ENCODE measurements around the gene RXFP3.
"Not testable (repeated sequence)": the region's sequence is repeated elsewhere in the genome, so short reads cannot be mapped to it uniquely, and the experiment has no call there.

RXFP3 gene

DNA sequence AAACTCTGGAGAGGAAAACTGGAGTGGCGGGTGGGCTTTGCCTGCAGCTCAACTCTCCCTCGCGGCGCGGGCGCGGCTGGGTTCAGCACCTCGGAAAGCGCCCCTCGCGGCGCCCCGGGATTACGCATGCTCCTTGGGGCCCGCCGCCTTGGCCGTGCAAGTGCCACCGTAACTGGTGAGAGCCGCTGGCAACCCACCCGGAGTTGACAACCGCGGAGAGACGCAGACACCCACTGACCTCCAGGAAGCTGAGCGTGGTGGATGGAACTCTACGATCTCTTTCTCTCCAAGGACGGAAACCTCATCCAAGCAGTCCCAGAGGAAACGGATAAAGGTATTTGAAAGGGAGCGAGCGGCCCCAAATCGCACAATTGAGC lies 194 bp upstream of the RXFP3 start:
- peak; percentile 68 for DNase-seq

DNA sequence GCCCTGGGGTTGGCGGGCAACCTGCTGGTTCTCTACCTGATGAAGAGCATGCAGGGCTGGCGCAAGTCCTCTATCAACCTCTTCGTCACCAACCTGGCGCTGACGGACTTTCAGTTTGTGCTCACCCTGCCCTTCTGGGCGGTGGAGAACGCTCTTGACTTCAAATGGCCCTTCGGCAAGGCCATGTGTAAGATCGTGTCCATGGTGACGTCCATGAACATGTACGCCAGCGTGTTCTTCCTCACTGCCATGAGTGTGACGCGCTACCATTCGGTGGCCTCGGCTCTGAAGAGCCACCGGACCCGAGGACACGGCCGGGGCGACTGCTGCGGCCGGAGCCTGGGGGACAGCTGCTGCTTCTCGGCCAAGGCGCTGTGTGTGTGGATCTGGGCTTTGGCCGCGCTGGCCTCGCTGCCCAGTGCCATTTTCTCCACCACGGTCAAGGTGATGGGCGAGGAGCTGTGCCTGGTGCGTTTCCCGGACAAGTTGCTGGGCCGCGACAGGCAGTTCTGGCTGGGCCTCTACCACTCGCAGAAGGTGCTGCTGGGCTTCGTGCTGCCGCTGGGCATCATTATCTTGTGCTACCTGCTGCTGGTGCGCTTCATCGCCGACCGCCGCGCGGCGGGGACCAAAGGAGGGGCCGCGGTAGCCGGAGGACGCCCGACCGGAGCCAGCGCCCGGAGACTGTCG lies 976 bp downstream of the RXFP3 start:
- DNase-seq: no peak

DNA sequence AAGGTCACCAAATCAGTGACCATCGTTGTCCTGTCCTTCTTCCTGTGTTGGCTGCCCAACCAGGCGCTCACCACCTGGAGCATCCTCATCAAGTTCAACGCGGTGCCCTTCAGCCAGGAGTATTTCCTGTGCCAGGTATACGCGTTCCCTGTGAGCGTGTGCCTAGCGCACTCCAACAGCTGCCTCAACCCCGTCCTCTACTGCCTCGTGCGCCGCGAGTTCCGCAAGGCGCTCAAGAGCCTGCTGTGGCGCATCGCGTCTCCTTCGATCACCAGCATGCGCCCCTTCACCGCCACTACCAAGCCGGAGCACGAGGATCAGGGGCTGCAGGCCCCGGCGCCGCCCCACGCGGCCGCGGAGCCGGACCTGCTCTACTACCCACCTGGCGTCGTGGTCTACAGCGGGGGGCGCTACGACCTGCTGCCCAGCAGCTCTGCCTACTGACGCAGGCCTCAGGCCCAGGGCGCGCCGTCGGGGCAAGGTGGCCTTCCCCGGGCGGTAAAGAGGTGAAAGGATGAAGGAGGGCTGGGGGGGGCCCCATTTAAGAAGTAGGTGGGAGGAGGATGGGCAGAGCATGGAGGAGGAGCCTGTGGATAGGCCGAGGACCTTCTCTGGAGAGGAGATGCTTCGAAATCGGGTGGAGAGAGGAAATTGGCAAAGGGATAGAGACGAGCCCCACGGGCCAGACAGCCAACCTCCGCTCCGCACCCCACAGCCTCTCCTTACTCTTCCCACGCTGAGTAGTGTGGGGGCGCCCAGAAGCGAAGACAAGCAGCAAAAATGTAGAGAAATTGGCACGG lies 1.7 kb downstream of the RXFP3 start:
- DNase-seq: no peak

DNA sequence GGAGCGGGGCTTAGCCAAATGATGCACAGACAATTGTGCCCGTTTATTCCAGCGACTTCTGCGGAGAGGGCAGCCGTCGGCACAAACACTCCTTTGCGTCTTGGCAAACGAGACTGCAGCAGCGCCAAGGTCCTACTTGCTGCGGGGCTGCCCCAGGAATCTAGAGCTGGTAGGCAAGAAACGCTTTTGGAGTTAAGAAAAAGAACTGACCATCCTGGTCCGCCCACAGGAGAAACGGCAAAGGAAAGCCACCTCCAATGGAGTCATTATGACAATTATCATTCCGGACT lies 2.3 kb downstream of the RXFP3 start:
- no peak for DNase-seq

DNA sequence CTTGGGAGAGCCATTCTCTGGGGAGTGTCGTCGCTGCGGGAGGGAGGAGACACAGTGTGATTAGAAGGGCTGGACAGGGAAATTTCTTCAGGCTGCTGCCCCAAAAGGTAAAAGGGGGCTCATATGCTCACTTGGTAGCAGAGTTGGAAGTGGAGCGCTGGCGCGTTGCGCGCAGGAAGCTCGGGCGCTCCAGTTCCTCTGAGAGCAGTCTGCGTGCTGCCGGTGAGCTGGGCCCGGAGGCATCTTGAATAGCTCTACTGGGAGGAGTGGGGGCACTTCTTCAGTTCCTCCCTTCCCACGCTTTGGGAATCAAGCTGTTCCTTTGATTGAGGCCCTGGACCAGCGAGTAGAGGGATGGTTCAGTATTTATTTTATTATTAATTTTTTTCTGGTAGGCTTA lies 2.7 kb downstream of the RXFP3 start:
- DNase-seq: no peak

DNA sequence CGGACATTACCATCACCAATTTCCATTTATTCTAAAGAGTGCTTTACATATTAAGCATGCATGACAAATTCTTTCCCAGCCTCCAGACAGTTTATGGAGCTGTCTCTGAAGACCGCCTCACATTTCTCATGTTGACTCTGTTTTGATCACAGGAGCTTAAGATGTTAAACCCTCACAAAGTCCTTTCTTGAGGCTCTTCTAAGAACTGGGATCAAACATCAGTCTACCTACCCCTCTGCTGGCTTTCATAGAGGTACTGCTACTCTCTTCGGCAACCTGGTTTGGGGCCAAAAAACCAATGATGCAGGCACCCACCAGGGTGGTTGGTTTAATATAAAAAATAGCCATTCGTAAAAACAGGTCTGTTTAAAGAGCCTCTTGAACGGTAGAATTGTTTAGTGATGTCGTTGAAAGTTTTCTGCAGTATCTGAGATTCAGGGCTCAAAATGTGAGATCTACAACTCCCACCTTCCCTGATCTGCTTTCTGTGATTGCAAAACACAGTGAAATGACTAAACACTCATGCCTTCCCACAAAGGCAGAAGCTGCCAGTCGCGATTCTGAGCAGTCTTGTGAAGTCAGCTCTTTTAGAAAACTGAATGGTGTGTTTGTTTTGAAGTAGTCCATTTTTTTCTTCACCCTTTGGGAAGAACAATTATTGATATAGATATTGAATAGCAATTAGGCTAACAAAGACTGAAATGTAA lies 3.5 kb downstream of the RXFP3 start:
- DNase-seq: no peak

DNA sequence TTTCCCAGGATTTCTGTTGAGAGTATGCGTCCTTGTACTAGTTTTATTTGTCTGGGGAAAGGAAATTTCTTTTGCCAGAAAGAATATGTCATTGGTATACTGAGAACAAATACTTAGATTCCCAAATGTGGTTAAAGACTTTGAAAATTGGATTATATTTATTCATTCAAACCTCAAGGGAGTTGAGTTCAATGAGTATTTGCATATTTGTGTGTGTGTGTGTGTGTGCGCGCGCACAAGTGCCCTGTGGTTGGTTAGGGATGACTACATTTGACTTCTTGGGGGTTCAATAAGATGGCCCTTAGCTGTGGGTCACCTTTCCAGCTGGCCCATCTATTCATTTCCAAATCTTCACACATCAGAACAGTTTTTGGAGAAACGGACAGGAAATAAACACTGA lies 4.9 kb downstream of the RXFP3 start:
- no peak for DNase-seq

DNA sequence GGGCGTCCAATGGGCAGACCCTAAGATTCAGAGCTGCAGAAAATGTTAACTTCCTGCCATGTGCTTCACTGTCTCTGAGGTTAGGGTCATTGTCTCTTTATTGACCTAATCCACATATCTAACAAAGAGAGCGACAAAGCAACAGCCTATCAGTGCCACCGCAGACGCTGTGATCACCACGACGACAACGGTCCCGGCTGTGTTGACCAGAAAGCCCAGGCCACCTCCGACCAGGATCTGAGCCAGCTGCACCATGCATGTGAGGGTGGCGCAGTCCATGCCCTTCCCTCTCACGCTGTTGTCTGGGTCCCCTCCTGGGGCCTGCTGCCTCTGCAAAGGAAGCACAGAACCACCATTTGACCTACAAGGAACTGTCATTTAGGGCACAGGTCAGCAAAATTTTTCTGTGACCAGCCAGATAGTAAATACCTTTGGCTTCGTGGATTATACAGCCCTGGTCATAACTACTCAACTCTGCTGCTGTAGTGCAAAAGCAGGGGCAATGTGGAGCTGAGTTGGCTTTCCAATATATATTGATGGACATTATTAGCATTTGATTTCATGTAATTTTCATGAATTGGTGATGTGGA lies 8.5 kb downstream of the RXFP3 start:
- peak; percentile 71 for DNase-seq

DNA sequence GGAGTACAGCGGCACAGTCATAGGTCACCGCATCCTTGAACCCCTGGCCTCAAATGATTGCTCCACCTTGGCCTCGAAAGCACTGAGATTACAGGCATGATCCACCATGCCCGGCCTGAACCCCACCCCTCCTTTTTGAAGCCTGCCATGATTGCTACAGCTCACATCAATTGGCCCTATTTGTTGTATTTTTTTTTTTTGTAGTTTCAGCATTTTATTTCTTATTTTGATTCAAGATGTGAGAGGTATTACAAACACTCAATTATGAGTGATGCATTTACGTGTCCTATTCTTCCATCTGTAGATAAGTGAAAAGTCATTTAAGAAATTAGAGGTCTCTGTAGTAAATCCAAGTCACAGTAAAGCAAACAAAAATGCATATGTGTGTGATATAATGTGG lies 16.0 kb downstream of the RXFP3 start:
- DNase-seq: not testable (repeated sequence)

DNA sequence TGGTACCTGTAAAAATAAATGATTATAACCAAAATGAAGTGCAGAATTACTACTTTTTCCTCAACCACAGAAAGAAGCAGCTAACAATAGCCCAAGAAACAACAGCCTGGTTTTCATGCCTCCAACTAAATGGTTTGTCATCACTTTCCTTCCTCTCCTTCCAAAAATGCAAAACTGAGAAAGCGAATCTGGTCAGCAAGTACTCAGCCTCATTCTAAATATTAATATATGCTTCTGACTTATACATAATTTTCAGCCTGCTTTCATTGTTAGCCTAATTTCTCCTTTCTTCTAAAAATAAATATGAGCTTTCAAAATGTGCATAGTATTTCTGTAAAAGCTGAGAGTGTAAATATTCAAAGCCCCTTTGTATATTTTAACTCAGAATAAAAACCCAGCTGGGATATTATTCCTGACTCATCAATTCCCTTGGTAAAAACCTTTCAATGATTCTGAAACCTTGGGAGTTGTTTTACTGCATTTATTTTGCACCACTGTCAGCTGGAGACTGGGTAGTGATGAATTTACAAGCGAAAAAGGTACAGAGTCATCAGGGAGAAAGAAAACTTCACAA lies 21.5 kb downstream of the RXFP3 start:
- DNase-seq: no peak

DNA sequence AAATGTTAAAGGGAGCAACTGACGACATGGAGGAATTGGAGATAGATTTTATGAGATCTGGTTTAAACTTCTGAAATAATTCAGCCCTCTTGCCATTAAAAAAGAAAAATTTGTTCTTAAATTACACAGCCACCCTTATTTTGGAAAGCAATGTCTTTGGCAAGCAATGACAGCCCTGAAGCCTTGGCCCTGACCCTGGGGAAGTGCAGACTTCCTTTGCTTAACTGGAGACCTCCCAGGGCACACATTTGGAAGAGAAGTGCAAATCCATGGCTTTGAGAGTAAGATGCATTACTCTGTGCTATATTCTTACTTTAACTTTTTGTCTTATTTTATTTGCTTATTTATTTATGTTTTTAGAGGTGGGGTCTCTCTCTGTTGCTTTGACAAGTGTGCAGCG lies 22.0 kb downstream of the RXFP3 start:
- no peak for DNase-seq

DNA sequence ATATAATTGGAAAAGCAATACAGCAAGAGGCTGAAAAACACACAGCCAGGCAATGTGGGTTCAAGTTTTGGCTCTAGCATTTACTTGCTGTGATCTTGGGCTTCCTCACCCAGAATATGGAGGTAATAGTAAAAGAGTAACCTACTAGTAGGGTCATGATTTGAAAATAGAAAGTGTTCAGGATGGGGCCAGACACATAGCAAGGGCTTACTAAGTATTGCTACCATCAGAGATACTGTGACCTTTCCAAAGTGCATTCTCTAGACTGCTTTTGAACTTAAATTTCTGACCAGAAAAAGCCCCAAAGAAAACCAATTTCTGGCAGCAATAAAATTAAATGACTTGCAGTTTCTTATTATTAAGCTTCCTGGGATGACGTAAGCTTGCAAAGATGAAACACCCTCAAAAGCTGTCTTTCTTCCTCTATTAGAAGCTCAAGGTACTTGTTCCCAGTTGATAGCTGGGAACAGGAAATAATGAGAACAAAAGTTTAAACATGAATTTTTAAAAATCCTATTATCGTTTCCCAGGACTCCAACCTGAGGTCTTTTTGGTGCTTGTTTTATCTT lies 28.0 kb downstream of the RXFP3 start:
- no peak for DNase-seq

DNA sequence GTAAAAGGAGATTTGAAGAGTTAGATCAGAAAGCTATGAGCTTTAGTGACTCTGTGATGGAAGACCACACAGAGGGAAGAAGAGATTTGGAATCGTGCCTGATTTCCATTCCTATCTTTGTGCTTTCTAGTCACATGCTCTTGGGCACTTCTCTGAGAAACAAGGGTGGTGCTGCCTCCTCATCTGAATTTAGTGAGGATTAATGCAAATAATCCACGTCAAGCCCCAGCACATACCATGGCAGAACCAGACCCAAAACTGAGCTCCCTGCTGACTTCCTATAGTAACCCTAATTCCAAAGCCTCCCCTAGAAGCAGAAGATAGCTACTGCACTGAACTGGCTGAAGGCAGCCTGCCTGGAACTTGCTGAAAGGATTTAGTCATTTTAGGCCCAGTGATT lies 30.6 kb downstream of the RXFP3 start:
- no peak for DNase-seq

DNA sequence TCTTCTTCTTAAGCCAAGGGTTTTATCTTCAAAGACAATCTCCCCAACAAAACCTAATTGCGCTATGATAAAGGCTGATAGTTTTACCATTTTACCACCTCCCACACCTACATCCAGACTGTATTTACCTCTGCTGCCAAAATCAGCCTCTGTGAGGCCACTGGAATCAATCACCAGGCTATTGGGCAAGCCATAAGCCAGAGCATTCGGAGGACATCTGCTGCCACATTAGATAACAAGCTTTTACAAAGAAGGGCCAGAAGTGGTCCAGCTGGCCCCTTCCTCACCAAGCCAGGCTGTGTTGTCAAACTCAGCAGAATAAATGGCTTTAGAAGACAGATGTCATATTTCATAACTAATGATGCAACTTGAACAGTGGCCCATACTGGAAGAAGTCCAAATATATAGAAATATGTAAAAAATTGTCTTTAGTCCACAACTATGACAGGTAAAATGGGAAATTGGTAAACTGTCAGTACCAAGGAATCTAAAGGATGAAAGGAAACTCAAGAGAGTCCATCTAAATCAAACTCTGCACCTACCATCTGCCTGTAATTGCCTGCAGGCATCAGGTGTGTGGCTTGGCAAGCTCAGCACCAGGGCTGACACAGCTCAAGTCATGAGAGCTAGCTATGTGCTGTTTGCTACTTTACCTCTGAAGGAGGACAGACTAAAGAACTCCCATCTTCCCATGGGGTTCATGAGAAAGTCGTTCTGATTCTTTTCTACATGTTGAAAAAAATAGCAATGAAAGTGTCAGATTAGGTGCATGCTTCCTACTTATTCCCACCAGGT lies 32.2 kb downstream of the RXFP3 start:
- DNase-seq: peak; percentile 11

DNA sequence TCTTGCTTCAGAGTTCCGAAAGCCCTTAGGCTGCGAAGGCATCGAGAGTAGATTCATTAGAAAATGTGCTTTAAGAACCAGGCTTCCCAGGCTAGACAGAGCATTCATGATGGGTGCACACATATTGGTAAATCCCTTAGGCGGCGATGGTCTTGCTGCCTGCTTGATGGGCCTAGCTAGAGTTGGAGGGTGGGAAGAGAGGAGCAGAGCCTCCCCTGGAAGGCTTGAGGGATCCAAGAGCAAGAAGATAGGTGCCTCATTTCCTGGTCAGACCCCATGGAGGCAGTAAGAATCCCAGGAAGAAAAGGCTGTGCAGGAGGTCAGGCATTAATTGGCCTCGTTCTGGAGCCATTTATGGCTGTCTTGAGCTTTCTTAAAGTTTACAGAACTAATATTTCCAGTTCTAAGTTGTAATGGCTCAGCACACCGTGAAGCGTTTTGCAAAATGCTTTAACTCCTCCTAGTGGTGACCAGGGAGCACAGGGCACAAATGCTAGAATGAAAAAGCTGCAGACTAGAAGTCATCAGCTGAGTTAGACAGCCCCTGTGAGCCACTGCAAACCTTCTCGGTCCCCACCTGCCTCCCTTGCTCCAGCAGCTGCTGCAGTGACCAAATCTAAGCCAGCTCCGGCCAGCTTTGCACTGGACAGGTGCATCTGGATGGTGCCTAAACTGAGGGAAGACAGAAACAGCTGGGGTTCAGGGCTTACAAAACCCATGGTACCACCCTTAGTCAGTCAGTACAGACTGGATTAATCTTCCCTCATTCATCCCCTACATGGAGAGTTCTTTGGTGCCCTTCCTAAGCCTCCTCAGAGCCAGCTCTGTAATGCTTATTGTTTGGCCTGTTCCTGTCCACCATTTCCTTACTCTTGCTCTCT lies 33.6 kb downstream of the RXFP3 start:
- DNase-seq: peak; percentile 49

DNA sequence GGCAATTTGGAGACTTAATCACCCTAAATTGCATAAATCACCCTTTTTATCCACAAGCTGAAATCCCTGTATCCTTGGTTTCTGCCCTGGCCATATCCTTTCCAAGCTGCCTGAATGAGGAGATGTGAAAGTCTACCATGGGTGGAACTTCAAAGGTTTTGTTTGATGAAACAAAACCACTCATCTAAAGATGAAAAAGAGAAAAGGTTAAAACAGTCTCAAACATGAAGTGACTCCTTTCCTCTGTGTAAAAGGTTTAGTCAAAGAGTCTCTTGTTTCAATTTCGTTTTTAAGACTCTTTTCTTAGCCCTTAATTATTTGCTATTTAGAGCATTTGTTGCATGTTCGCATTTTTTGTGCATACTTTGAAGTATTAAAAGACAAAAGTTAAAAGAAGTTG lies 37.1 kb downstream of the RXFP3 start:
- DNase-seq: no peak

DNA sequence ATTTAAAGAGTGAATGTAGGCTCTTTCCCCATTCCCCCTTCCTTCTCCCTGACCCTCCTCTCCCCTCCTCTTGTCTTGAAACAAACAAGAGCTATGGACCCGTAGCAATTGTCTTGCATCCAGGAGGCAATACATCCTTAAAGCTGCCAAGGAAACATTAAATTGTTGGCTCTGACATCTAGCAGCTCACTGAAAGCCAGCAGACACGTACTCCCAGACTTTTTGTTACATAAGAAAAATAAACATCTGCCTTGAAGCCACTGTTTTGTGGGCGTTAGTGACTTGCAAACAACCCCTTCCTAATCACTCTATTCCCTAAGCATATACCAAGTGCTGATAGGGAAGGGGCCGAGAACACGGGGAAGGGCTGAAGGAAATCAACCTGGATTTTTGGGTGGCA lies 39.7 kb downstream of the RXFP3 start:
- DNase-seq: peak; percentile 30

DNA sequence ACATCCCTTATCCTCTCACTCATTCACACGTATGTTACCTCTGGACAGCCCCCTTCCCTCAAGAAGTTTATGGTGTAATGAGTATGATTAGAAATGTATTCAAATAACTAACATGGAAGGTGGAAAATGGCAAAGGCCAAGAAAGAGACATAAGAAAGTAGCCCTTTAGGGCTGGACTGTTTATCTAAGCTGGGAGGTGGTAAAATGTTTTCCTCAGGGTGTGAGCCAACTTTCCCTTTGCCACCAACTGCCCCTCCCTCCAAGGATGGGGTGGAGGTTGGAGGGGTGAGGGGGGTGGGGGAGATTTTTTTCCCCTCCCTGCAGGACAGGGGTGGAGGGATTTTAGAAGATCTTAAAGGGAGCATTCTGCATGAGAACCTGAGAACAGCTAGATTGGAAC lies 40.1 kb downstream of the RXFP3 start:
- DNase-seq: no peak

DNA sequence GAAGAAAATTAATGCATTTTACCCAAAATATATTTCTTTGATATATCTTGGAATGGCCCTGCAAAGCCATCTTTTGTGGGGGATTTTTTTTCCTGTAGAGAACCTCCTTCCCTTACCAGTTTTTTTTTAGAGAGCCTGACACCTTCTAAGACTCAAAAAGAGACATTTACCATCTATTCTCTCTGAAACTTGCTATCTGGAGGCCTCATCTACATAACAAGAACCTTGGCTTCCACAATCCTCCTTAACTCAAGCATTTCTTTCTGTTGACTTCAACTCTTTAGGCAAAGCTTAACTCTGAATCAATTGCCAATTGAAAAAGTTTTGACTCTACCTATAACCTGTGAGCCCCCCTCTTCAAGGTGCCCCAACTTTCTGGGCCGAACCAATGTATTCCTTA lies 42.1 kb downstream of the RXFP3 start:
- no peak for DNase-seq

DNA sequence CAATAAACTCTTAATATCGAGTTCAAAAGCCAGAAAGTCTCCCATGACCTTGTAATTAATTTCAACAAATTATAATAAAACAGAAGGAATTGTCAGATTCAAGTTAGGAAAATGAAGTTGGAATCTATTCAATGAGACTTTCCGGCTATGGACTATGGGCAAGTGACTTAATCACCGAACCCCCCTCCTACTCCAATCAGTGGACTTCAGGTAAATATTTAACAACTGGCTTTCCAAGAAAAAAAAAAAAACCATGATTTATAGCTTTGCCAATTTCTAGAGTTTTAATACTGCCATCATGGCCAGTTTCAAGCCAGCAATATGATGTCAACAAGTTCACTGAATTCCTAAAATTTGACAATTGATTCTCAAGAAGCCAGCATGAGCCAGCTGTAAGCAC lies 43.8 kb downstream of the RXFP3 start:
- DNase-seq: no peak

DNA sequence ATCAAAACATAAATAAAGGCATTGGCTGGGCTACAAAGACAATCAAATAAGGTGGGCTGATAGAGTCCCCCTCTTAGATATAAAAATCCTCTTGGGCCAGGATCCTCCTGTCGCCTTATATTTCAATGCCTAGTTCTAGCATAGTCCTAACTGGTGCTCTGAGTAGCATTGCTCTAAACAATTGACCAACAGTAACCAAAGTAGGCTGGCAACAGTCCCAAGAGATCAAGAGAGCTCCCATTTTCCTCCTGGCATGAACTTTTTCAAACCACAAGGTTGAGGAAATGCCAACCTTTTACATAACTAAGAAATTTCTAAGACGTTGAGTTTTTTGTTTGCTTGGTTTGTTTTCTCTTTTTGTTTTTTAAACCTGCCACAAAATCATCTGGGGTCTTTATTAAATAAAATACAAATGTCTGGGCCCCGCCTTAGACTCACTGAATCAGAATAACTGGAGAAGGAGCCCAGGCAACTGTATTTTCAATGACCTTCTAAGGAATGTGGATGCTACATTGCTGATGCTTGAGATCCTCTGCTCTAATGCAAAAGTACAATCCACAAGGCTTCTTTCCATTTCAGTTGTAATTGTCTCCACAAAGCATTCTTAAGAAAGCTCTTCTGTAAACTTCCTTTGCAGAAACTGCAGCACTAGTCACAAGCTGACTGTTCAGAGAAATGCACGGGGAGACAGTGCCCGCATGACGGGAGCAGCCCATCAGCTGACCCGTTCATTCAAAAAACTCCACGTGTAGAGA lies 45.4 kb downstream of the RXFP3 start:
- no peak for DNase-seq

All from NCI-H774 (cell line).